Stimulated activated effector memory CD8-positive, alpha-beta T cell treated with anti-CD3 and anti-CD28 coated beads, Interleukin-12 subunit alpha, Interleukin-12 subunit beta, amount 100 ng/mL, for 72 hours (primary cell): ENCODE data around the gene KLHL5.

Source experiments
- ATAC-seq: fragments of 150-1000 bp; cut with Tn5 transposase; 2 replicates; pipeline ENCODE4 v1.10.0; 2021
- DNase-seq, 2 donors: peaks; one replicate each; pipeline ENCODE4 v3.0.0; 2021 to 2022; ENCODE audit warnings: low spot score in 2 of 2
- H3K27ac Mint-ChIP-seq: one replicate; pipeline ENCODE4 v1.8.0; 2022; ENCODE audit warnings: mild to moderate bottlenecking, mixed read lengths
- H3K36me3 Mint-ChIP-seq: one replicate; pipeline ENCODE4 v1.8.0; 2022; ENCODE audit warnings: mild to moderate bottlenecking, mixed read lengths
- H3K4me1 Mint-ChIP-seq: one replicate; pipeline ENCODE4 v1.8.0; 2022; ENCODE audit warnings: mixed read lengths
- H3K4me3 Mint-ChIP-seq: one replicate; pipeline ENCODE4 v1.8.0; 2022; ENCODE audit warnings: mild to moderate bottlenecking, mixed read lengths
- H3K9me3 Mint-ChIP-seq: one replicate; pipeline ENCODE4 v1.8.0; 2022; ENCODE audit warnings: mixed read lengths

Gene KLHL5

GRCh38 chr4:39169426-39169825 is 107.4 kb downstream of the KLHL5 start:
- Mint-ChIP-seq H3K4me3 (no peak overlapping the region), H3K4me1 (peaks cover 5% of the 10 kb centered on the region), H3K9me3 (peaks cover 5% of the 10 kb centered on the region), H3K36me3 (no peaks in the 10 kb centered on the region), H3K27ac (no peak overlapping the region)
- DNase-seq (no peak), ATAC-seq (no peak)

DNA sequence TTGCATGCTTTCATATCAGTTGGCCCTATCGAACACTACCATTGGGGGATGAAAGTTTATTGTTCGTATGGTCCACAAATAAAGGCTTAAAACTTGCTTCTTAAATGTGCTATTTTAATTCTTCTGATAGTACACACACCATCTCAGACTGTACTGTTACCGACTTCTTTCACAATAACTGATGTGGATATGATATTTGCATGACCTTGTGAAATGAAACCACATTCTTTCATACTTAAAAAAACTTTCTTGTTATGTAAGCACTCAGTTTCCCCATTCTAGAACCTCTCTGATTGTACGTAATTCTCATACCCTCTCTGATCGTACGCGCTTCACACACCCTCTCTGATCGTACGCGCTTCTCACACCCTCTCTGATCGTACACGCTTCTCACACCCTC is 108.3 kb downstream of the KLHL5 start:
- H3K9me3 Mint-ChIP-seq: peaks cover 5% of the 10 kb centered on the region
- H3K4me1 Mint-ChIP-seq: peaks cover 5% of the 10 kb centered on the region
- no peak overlapping the region for H3K27ac Mint-ChIP-seq
- no peak overlapping the region for H3K4me3 Mint-ChIP-seq
- DNase-seq (no peak), ATAC-seq (no peak)
- no peaks in the 10 kb centered on the region for H3K36me3 Mint-ChIP-seq
